ENCODE results near the gene KIF21B.

GRCh38 chr1:200973937-200974657, 49.4 kb downstream of the KIF21B start:
- TF ChIP-seq, protein P1, sequence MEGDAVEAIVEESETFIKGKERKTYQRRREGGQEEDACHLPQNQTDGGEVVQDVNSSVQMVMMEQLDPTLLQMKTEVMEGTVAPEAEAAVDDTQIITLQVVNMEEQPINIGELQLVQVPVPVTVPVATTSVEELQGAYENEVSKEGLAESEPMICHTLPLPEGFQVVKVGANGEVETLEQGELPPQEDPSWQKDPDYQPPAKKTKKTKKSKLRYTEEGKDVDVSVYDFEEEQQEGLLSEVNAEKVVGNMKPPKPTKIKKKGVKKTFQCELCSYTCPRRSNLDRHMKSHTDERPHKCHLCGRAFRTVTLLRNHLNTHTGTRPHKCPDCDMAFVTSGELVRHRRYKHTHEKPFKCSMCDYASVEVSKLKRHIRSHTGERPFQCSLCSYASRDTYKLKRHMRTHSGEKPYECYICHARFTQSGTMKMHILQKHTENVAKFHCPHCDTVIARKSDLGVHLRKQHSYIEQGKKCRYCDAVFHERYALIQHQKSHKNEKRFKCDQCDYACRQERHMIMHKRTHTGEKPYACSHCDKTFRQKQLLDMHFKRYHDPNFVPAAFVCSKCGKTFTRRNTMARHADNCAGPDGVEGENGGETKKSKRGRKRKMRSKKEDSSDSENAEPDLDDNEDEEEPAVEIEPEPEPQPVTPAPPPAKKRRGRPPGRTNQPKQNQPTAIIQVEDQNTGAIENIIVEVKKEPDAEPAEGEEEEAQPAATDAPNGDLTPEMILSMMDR (IDR thresholded peaks at IDR 0.05; ENCODE audit: low read length): no peak
- no peak for TF ChIP-seq EZH2 (IDR thresholded peaks at IDR 0.05; ENCODE audit: borderline replicate concordance, low read length)

Measured in OCI-LY1 (cell line).